ENCODE data around the gene TAS2R39.

TAS2R39 gene

DNA sequence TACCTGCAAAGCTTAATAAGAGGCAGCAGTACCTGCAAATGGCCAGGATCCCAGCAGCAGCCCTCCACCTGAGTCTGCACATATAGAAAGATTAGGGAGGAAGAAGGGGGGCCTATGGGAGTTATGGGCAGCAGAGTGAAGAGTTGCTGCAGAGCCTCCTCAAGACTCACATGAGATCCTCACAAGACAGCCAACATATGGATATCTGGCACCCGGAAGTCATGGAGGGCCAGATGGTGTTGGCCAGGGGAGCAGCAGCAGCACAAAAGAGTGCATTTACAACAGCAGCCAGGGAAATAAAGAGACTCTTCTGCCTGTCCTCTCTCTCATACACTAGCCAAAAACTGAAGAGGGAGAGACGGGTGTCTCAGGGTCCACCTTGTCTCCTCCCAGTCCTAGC is 34.6 kb downstream of the TAS2R39 start:
- no peak for DNase-seq

DNA sequence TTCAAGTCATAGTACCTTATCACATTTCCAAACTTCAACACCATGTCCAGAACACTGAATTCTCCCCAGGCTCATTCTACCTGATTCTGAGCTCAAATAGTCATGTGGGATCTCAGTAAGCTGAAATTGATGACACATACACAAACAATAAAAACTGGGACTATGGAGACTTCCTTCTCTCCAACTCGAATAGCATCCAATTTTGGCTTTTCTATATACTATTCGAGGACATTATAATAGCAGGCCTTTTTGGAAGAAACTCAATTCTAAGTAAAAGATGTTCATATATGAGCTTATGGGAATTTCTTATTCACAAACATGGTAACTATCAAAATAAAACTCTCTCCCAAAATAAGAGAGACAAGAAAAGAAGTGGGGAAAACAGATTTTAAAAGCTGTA is 38.1 kb downstream of the TAS2R39 start:
- DNase-seq = no peak

DNA sequence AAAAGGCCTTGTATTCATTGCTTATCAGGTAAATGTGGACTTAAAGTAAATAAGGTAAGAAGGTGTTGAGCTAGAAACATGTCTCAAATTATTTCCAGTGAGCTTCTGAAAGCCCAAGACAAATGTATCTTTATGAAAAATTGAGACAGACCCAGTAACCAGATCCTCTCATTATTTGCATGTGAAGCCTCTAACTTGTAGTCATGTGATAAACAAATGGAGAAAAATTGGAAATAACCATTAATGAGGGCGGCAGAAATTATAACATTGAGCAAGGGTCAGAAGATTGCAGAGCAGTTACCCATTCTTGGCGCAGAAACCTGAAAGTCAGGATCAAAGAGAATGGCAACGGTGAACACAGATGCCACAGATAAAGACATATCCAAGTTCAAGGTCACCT is 38.5 kb downstream of the TAS2R39 start, which contains the start of gene TAS2R40:
Gene TAS2R40, plus strand, starts transcription at position 301 of the 400 bp plus-strand sequence. Its CDS starts 42 bp downstream, at position 343.
- DNase-seq = peak; percentile 25

DNA sequence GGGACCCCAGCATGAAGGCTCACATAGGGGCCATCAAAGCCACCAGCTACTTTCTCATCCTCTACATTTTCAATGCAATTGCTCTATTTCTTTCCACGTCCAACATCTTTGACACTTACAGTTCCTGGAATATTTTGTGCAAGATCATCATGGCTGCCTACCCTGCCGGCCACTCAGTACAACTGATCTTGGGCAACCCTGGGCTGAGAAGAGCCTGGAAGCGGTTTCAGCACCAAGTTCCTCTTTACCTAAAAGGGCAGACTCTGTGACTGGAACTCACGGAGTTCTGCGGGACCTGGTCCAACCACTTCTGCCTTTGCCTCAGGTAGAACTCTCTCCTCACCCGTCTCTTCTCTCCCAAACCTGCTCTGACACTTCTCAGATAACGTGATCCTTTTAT is 39.6 kb downstream of the TAS2R39 start:
- peak; percentile 89 for DNase-seq

DNA sequence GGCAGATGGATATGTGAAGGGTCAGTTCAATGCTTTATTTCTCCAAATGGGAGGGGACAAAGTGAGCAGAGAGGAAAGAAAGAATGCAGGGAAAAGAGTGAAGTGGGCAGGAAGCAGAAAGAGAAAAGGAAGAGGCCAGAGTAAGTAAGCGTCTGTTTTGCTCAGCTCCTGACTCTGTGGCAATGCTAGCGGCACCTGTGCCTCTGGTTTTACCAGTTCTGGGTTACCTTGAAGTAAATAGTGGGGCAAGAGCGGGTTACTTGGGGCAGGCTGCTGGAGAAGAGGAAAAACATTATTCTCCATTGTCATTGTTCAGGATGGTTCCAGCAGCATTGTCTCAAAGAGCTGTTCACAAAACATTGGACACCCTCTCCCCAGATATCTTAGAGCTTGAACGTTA is 40.6 kb downstream of the TAS2R39 start:
- no peak for DNase-seq

DNA sequence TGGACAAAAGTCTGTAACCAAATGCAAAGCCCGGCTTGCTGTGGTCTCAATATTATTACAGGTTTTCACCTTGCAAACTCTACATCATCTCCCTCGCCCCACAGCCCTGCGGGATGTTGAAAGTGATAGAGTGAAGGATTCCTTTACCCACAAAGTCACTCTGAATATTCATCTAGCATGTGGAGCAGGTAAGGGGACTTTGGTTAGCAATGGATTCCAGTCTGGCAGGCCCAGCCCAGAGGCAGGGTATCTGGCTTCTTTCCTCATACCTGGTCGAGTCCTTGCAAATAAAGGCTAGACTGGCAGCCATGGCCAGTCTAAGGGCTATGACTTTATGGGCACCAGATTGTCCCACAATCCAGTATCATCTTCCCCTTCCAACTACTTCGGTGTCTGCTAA is 41.8 kb downstream of the TAS2R39 start:
- no peak for DNase-seq

DNA sequence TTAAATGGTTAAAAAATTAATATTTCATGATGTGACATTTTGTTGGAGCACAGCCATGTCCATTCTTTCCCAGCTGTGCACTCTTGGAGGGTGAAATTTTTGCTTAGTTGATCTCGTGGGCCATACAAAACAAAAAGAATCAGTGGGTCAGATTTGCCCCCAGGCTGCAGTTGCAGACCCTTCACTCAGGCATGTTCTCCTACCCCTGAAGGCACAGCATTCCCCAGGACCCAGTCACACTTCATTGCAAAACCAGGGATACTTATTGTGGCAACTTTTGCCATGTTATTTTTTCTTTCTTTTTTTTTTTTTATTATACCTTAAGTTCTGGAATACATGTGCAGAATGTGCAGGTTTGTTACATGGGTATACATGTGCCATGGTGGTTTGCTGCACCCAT is 44.6 kb downstream of the TAS2R39 start:
- DNase-seq = no peak

DNA sequence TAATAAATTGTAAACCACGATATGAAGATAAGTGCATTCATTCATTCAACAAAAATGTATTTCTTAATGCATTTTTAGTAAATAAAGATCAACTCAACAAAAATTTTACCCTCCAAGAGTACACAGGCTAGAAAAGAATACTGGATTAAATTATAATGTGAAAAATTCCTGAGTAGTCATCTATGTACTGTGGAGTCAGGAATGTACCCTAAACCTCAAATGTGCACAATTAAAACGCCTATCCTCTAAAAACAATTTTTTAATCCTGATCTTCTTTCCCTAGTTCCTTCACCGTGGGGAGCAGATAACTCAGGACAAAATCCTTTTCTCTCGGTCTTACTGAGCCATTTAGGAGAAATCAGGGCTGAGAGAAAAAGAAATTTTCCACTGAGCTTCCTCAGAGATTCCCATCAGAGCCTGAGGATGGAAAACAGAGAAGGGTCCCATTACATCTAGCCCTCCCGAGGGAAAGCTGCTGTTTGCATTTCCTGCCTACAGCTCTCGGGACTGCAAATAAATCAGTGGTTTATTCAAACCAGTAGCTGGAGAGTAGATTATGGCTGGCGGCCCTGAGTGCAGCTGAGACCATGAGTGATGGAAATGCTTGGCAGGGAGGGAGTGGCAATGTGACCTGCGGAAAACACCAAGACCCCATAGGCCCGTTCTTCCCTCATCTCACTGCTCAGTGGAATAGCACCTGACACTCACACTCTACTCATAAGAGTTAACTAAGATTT is 46.0 kb downstream of the TAS2R39 start:
- no peak for DNase-seq

DNA sequence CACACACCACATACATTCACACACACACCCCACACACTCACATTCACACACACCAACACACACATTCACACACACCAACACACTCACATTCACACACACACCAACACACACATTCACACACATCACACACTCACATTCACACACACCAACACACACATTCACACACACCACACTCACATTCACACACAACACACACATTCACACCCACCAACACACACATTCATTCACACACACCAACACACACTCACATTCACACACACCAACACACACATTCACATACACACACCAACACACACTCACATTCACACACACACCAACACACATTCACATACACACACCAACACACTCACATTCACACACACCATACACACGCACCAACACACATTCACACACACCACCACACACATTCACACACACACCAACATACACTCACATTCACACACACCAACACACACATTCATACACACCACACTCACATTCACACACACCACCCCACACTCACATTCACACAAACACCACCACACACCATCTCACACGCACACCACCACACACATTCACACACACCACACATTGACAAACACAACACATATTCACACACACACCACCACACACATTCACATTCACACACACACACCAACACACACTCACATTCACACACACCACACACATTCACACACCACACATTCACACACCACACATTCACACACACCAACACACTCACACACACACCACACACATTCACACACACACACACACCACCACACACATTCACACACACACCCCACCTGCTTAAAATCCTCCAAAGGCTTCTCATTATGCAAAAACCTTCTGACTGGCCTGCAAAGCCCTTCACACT is 47.6 kb downstream of the TAS2R39 start:
- DNase-seq = no peak
